ENCODE measurements around the gene BMP2.

GRCh38 chr20:6768228-6769140 lies 998 bp downstream of the BMP2 start:
- TF ChIP-seq, protein P1, sequence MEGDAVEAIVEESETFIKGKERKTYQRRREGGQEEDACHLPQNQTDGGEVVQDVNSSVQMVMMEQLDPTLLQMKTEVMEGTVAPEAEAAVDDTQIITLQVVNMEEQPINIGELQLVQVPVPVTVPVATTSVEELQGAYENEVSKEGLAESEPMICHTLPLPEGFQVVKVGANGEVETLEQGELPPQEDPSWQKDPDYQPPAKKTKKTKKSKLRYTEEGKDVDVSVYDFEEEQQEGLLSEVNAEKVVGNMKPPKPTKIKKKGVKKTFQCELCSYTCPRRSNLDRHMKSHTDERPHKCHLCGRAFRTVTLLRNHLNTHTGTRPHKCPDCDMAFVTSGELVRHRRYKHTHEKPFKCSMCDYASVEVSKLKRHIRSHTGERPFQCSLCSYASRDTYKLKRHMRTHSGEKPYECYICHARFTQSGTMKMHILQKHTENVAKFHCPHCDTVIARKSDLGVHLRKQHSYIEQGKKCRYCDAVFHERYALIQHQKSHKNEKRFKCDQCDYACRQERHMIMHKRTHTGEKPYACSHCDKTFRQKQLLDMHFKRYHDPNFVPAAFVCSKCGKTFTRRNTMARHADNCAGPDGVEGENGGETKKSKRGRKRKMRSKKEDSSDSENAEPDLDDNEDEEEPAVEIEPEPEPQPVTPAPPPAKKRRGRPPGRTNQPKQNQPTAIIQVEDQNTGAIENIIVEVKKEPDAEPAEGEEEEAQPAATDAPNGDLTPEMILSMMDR (IDR thresholded peaks at IDR 0.05): no peak
- no peak for TF ChIP-seq POLR2A (IDR thresholded peaks at IDR 0.05)

Measured in upper lobe of left lung (tissue), 4 donors.